HG02588 (cell line): Measurements from ENCODE around the gene PFN2.

ENCODE experiments used
- ATAC-seq: cut with Tn5 transposase; IDR thresholded peaks from one replicate; pipeline ENCODE4 v1.9.1; 2021; ENCODE audit warnings: mild to moderate bottlenecking, moderate library complexity; ENCODE audit not compliant: unreplicated experiment

Gene PFN2

GRCh38 chr3:149933008-149933407, 37.7 kb downstream of the PFN2 start:
- no peak for ATAC-seq

GRCh38 chr3:149920119-149920518, 50.6 kb downstream of the PFN2 start:
- no peak for ATAC-seq

DNA sequence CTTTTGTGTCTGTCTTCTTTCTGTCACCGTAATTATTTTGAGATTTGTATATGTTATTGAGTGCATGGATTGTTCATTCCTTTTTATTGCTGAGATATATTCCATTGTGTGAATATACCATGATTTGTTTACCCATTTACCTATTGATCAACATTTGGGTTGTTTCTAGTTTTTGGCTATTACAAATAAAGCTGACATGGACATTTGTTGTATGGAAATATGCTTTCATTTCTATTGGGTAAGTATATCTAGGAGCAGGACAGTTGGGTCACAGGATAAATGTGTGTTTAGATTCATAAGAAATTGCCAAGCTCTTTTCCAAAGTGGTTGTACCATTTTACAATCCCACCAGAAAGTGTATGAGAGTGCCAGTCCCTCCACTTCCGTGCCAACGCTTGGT, 51.2 kb downstream of the PFN2 start:
- no peak for ATAC-seq

GRCh38 chr3:149917124-149917667, 53.5 kb downstream of the PFN2 start:
- no peak for ATAC-seq
